ENCODE data around the gene PRKN.

PRKN gene

GRCh38 chr6:162372106-162372505 lies 355.5 kb downstream of the PRKN start:
- H3K9me3 ChIP-seq (ENCODE audit: insufficient read depth, low read length), result no peaks in the 10 kb centered on the region
- H3K9ac ChIP-seq (ENCODE audit: low read length), result no peak overlapping the region
- TF ChIP-seq, protein P1, sequence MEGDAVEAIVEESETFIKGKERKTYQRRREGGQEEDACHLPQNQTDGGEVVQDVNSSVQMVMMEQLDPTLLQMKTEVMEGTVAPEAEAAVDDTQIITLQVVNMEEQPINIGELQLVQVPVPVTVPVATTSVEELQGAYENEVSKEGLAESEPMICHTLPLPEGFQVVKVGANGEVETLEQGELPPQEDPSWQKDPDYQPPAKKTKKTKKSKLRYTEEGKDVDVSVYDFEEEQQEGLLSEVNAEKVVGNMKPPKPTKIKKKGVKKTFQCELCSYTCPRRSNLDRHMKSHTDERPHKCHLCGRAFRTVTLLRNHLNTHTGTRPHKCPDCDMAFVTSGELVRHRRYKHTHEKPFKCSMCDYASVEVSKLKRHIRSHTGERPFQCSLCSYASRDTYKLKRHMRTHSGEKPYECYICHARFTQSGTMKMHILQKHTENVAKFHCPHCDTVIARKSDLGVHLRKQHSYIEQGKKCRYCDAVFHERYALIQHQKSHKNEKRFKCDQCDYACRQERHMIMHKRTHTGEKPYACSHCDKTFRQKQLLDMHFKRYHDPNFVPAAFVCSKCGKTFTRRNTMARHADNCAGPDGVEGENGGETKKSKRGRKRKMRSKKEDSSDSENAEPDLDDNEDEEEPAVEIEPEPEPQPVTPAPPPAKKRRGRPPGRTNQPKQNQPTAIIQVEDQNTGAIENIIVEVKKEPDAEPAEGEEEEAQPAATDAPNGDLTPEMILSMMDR (IDR thresholded peaks at IDR 0.05; ENCODE audit: low read depth, low read length), result no peak
- TF ChIP-seq EZH2phosphoT487 (IDR thresholded peaks at IDR 0.05; ENCODE audit: low read depth), result no peak
- no peaks in the 10 kb centered on the region for H4K20me1 ChIP-seq (ENCODE audit: insufficient read depth, low read length)
- H3K79me2 ChIP-seq (ENCODE audit: low read length), result no peaks in the 10 kb centered on the region
- no peak overlapping the region for H2AFZ ChIP-seq (ENCODE audit: low read depth, low read length)
- no peak overlapping the region for H3K4me3 ChIP-seq (ENCODE audit: low read length)
- H3K27me3 ChIP-seq (ENCODE audit: low read depth, low read length), result no peaks in the 10 kb centered on the region
- H3K27ac ChIP-seq (ENCODE audit: low read length), result no peak overlapping the region
- no peaks in the 10 kb centered on the region for H3K36me3 ChIP-seq (replicated peaks; ENCODE audit: low read depth, low read length)
- no peak overlapping the region for H3K4me2 ChIP-seq (ENCODE audit: low read length)
- H3K4me1 ChIP-seq (ENCODE audit: low read length), result no peaks in the 10 kb centered on the region

DNA sequence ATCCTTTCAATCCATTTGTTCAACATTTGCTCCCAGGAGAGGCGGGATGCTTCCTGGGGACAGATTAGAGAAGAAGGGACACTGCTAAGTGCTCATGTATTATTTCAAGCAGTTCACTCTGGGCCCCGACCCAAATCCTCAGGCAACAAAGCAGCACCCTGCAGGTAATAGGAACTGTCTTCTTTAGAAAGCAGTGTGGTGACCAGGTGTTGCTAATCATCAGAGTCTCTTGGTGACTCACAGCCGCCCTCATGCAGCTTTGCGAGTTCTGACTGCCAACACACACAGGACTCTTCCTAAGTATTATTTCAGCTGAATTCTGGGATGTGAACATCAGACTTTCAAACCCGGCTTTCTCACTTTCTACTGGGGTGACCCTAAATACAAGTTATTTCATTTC lies 356.4 kb downstream of the PRKN start:
- no peaks in the 10 kb centered on the region for H3K36me3 ChIP-seq (replicated peaks; ENCODE audit: low read depth, low read length)
- H3K4me2 ChIP-seq (ENCODE audit: low read length), result no peak overlapping the region
- TF ChIP-seq, protein P1 (IDR thresholded peaks at IDR 0.05; ENCODE audit: low read depth, low read length), result no peak
- no peak for TF ChIP-seq EZH2phosphoT487 (IDR thresholded peaks at IDR 0.05; ENCODE audit: low read depth)
- H3K79me2 ChIP-seq (ENCODE audit: low read length), result no peaks in the 10 kb centered on the region
- no peak overlapping the region for H3K27ac ChIP-seq (ENCODE audit: low read length)
- no peaks in the 10 kb centered on the region for H4K20me1 ChIP-seq (ENCODE audit: insufficient read depth, low read length)
- no peaks in the 10 kb centered on the region for H3K4me1 ChIP-seq (ENCODE audit: low read length)
- H3K9me3 ChIP-seq (ENCODE audit: insufficient read depth, low read length), result no peaks in the 10 kb centered on the region
- no peak overlapping the region for H2AFZ ChIP-seq (ENCODE audit: low read depth, low read length)
- H3K9ac ChIP-seq (ENCODE audit: low read length), result no peak overlapping the region
- no peak overlapping the region for H3K4me3 ChIP-seq (ENCODE audit: low read length)
- H3K27me3 ChIP-seq (ENCODE audit: low read depth, low read length), result no peaks in the 10 kb centered on the region

GRCh38 chr6:162369091-162369490 lies 358.5 kb downstream of the PRKN start:
- Histone ChIP-seq H3K4me1 (ENCODE audit: low read length) (no peaks in the 10 kb centered on the region), H4K20me1 (ENCODE audit: insufficient read depth, low read length) (no peaks in the 10 kb centered on the region), H3K36me3 (replicated peaks; ENCODE audit: low read depth, low read length) (no peaks in the 10 kb centered on the region), H3K9ac (ENCODE audit: low read length) (no peak overlapping the region), H3K27ac (ENCODE audit: low read length) (no peak overlapping the region), H3K4me3 (ENCODE audit: low read length) (no peak overlapping the region), H3K9me3 (ENCODE audit: insufficient read depth, low read length) (no peaks in the 10 kb centered on the region), H3K79me2 (ENCODE audit: low read length) (no peaks in the 10 kb centered on the region), H3K27me3 (ENCODE audit: low read depth, low read length) (no peaks in the 10 kb centered on the region), H2AFZ (ENCODE audit: low read depth, low read length) (no peak overlapping the region), H3K4me2 (ENCODE audit: low read length) (no peak overlapping the region)
- no peak for TF ChIP-seq EZH2phosphoT487 (IDR thresholded peaks at IDR 0.05; ENCODE audit: low read depth)
- TF ChIP-seq, protein P1 (IDR thresholded peaks at IDR 0.05; ENCODE audit: low read depth, low read length), result no peak

DNA sequence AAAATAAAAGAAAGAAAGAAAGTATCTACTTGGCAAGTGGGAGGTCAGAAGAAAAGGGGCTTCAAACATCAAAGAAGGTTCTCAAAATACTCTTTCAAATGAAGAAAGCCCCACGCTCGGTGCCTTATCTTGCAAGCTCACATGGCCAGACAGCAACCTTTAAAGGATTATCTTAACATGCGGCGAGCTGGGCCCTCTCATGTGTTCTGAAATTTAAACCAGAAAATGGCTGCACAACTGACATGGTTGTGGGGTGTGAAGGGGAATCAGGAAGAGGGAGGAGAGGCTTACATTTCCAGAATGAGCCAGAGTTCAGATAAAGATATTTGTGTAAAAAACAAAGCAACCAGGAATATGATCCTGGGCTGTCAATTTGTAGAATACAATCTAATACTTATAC lies 363.1 kb downstream of the PRKN start:
- Histone ChIP-seq H3K36me3 (replicated peaks; ENCODE audit: low read depth, low read length) (no peaks in the 10 kb centered on the region), H3K9me3 (ENCODE audit: insufficient read depth, low read length) (no peaks in the 10 kb centered on the region), H3K4me3 (ENCODE audit: low read length) (no peak overlapping the region), H3K4me1 (ENCODE audit: low read length) (no peaks in the 10 kb centered on the region), H3K27ac (ENCODE audit: low read length) (no peak overlapping the region), H2AFZ (ENCODE audit: low read depth, low read length) (no peak overlapping the region), H3K79me2 (ENCODE audit: low read length) (no peaks in the 10 kb centered on the region), H4K20me1 (ENCODE audit: insufficient read depth, low read length) (no peaks in the 10 kb centered on the region), H3K27me3 (ENCODE audit: low read depth, low read length) (no peaks in the 10 kb centered on the region), H3K4me2 (ENCODE audit: low read length) (no peak overlapping the region), H3K9ac (ENCODE audit: low read length) (no peak overlapping the region)
- no peak for TF ChIP-seq EZH2phosphoT487 (IDR thresholded peaks at IDR 0.05; ENCODE audit: low read depth)
- TF ChIP-seq, protein P1 (IDR thresholded peaks at IDR 0.05; ENCODE audit: low read depth, low read length), result no peak

All from OCI-LY3 (cell line).